Tibial artery (tissue), 4 donors: ENCODE measurements around the gene PYGB.

ENCODE experiments used
- DNase-seq, 2 donors: peaks; one replicate each; pipeline ENCODE4 v3.0.0-alpha.2; 2019
- H3K27ac ChIP-seq, 2 donors: fragments of 200-600 bp; sonication (generic) in 1 of 2; 1 replicate in 1 of 2; 2 replicates in 1 of 2; pipeline ENCODE4 v1.5.1; 2018 to 2019; ENCODE audit warnings: mild to moderate bottlenecking in 1 of 2
- H3K27me3 ChIP-seq, 2 donors: fragments of 200-600 bp; sonication (generic) in 1 of 2; one replicate each; pipeline versions ENCODE4 v1.5.1 to v1.6.0; 2016 to 2019
- H3K36me3 ChIP-seq, 3 donors: fragments of 200-600 bp; sonication (generic) in 2 of 3; one replicate each; pipeline ENCODE4 v1.5.1; 2016 to 2019; ENCODE audit warnings: mild to moderate bottlenecking in 2 of 3
- H3K4me1 ChIP-seq, 4 donors: fragments of 200-600 bp; sonication (generic) in 2 of 4; 1 replicate in 3 of 4; 2 replicates in 1 of 4; pipeline ENCODE4 v1.5.1; 2016 to 2019
- H3K4me3 ChIP-seq, 2 donors: fragments of 200-600 bp; sonication (generic) in 1 of 2; 1 replicate in 1 of 2; 2 replicates in 1 of 2; pipeline ENCODE4 v1.5.1; 2018 to 2019; ENCODE audit warnings: mild to moderate bottlenecking in 2 of 2
- H3K9me3 ChIP-seq, 3 donors: fragments of 200-600 bp; sonication (generic) in 1 of 3; one replicate each; pipeline ENCODE4 v1.5.1; 2016 to 2019
- CTCF ChIP-seq, 2 experiments: fragments of 200-600 bp in 1 of 2; fragments of 450-650 bp in 1 of 2; IDR thresholded peaks; one replicate each; pipeline ENCODE4 v1.5.1; 2017 to 2019; ENCODE audit warnings: antibody characterized with exemption in 2 of 2, mild to moderate bottlenecking in 1 of 2, moderate library complexity in 1 of 2
- intact Hi-C: fragments of 100-400 bp; cut with DNase I; formaldehyde crosslinking; loops from one replicate; pipeline ENCODE4 v1.15.0; 2023; ENCODE audit warnings: low total_unique reads

PYGB gene

DNA sequence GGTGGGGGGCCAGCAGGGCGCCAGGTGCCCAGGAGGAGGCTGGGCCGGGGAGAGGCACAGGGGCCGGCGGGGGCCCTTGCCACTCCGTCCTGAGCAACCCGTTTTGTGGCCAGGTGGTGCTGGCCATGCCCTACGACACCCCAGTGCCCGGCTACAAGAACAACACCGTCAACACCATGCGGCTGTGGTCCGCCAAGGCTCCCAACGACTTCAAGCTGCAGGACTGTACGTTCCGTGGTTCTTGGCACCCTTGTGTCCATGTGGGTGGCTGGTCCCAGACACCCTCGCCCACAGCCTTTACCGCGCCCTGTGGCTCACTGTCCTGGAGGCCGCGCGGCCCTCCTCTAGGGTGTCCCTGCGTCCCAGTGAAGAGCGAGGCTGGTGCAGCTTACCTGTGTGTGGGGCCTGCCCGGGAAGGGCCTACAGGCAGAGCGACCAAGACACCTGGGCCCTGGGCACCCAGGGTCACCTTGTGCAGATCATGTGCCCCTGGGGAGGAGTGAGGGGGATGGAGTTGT lies 28.7 kb downstream of the PYGB start:
- H3K9me3 ChIP-seq: no peaks in the 10 kb centered on the region
- H3K4me3 ChIP-seq: no peak overlapping the region
- no peaks in the 10 kb centered on the region for H3K27me3 ChIP-seq
- H3K4me1 ChIP-seq: peaks cover 0 to 14% (median 4%) of the 10 kb centered on the region in 4 donors
- TF ChIP-seq CTCF (IDR thresholded peaks at IDR 0.05): no peak
- no peak overlapping the region for H3K27ac ChIP-seq
- DNase-seq: peak; percentile 15 to 61
- intact Hi-C loops: no loop called here
- peaks cover 91 to 100% (median 99%) of the 10 kb centered on the region in 3 donors for H3K36me3 ChIP-seq

DNA sequence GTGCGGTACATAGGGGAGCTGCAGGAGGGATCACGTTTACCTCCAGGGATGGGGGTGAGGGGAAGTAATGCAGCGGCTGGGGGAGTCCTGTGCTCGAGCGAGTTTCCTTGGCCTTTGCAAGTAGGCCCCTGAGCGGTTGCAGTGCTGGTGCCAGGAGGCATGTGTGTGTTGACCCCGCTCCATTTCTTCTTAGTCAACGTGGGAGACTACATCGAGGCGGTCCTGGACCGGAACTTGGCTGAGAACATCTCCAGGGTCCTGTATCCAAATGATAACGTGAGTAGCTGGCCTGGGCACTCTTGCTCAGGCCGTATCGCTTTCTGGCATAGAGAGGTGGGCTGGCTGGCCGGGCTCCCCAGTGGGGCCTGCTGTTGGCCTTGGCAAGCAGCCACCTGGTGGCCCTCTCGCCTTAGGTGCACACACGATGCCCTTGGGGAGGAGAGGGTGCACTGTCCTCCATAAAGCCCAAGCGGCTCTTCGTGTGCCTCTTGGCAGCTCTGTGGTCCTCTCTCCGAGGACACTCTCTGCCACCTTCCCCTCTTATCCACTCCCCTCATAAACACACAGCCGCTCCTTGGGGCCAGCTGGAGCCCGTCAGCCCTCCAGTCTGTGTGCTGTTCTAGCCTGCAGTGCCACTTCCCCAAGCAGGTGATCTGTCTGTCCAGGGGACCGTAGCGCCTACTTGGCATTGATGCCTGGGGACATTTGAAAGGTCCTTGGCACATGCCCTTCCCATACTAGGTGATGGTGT lies 29.3 kb downstream of the PYGB start:
- H3K4me1 ChIP-seq: peaks cover 0 to 16% (median 4%) of the 10 kb centered on the region in 4 donors
- TF ChIP-seq CTCF (IDR thresholded peaks at IDR 0.05): no peak
- no peaks in the 10 kb centered on the region for H3K9me3 ChIP-seq
- intact Hi-C loops: no loop called here
- DNase-seq: peak; percentile 19 to 51
- H3K4me3 ChIP-seq: no peak overlapping the region
- H3K27ac ChIP-seq: no peak overlapping the region
- no peaks in the 10 kb centered on the region for H3K27me3 ChIP-seq
- peaks cover 91 to 100% (median 99%) of the 10 kb centered on the region in 3 donors for H3K36me3 ChIP-seq

- TF ChIP-seq CTCF (IDR thresholded peaks at IDR 0.05): no peak
- H3K27ac ChIP-seq: no peak overlapping the region
- H3K9me3 ChIP-seq: no peaks in the 10 kb centered on the region
- H3K4me1 ChIP-seq: peaks cover 0 to 14% (median 2%) of the 10 kb centered on the region in 4 donors
- no peak overlapping the region for H3K4me3 ChIP-seq
- peak; percentile 19 to 57 for DNase-seq
- H3K27me3 ChIP-seq: no peaks in the 10 kb centered on the region
- H3K36me3 ChIP-seq: peaks cover 91 to 100% (median 99%) of the 10 kb centered on the region in 3 donors
- intact Hi-C loops: no loop called here
These were observed 30.1 kb downstream of the PYGB start for GRCh38 chr20:25277941-25278521.

DNA sequence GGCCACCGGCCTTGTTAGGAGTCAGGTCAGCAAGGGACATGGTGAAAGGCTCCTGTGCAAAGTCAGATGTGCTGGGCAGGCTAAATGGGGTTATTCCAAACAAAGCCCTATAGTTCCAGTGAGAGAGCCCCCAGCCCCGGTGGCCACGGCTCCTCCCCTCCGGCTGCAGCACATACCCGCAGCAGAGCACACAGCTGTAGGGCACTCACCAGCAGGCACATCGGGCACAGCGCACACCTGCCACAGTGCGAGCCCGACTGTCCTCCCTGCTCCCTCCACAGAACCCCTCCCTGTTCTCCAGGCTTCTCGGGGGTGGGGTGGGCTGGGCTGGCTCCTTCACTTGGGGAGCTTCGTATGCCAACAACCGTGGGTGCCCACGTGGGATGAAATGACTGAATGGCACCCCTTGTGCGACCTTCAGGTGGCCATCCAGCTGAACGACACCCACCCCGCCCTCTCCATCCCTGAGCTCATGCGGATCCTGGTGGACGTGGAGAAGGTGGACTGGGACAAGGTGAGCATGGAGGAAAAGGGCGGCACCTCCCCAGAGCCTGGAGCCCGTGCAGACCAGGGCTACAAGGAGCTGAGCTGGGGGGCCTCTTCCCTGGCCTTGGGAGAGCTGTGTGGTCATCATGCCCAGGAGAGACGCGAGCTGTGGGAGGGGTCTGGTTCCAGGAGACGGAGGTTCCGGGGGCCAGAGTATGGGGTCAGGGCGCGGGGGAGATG lies 30.9 kb downstream of the PYGB start:
- DNase-seq: peak; percentile 18 to 59
- no peak overlapping the region for H3K27ac ChIP-seq
- no peaks in the 10 kb centered on the region for H3K9me3 ChIP-seq
- intact Hi-C loops: no loop called here
- no peak overlapping the region for H3K4me3 ChIP-seq
- H3K4me1 ChIP-seq: peaks cover 0 to 10% (median 0%) of the 10 kb centered on the region in 4 donors
- no peaks in the 10 kb centered on the region for H3K27me3 ChIP-seq
- TF ChIP-seq CTCF (IDR thresholded peaks at IDR 0.05): no peak
- H3K36me3 ChIP-seq: peaks cover 92 to 100% (median 99%) of the 10 kb centered on the region in 3 donors

DNA sequence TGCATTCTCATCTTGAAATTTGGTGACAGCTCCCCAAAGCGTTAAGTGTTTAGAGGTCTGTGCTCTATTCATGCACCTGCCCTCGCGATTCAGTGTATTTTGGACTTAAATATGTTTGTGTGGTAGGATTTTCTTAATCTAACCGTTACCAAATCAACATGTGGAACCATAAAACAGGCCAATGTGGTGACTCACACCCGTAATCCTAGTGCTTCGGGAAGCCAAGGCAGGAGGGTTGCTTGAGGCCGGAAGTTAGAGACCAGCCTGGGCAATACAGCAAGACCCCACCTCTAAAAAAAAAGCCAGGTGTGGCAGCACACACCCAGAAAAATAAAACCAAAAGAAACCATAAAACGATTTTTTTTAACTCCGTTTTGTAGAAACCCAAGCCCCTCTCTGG lies 31.5 kb downstream of the PYGB start:
- Histone ChIP-seq H3K27me3 (no peaks in the 10 kb centered on the region), H3K27ac (no peak overlapping the region), H3K36me3 (peaks cover 92 to 100% (median 99%) of the 10 kb centered on the region in 3 donors), H3K4me1 (peaks cover 0 to 10% (median 0%) of the 10 kb centered on the region in 4 donors), H3K9me3 (no peaks in the 10 kb centered on the region), H3K4me3 (no peak overlapping the region)
- intact Hi-C loops: no loop called here
- no peak for DNase-seq
- TF ChIP-seq CTCF (IDR thresholded peaks at IDR 0.05): no peak
